ENCODE results near the gene SLC38A11.

Gene SLC38A11

GRCh38 chr2:164969909-164970690 lies 14.8 kb upstream of the SLC38A11 start:
- H2BK120ac ChIP-seq (ENCODE audit: low read depth, low read length): no peak overlapping the region
- H2BK12ac ChIP-seq (ENCODE audit: low read length): no peak overlapping the region
- no peak overlapping the region for H3K4me3 ChIP-seq (ENCODE audit: low read length in 2 of 2)
- H3K36me3 ChIP-seq (replicated peaks in 1 of 2; ENCODE audit: control insufficient read depth in 2 of 2, insufficient read depth in 2 of 2, low read length in 2 of 2): no peaks in the 10 kb centered on the region
- H3K9me3 ChIP-seq (replicated peaks in 1 of 2; ENCODE audit: control insufficient read depth in 2 of 2, insufficient read depth in 1 of 2, low read depth in 1 of 2, low read length in 2 of 2): no peaks in the 10 kb centered on the region
- H3K79me1 ChIP-seq (ENCODE audit: low read depth, low read length): no peaks in the 10 kb centered on the region
- no peak overlapping the region for H2BK15ac ChIP-seq (ENCODE audit: low read length)
- H3K4ac ChIP-seq (ENCODE audit: low read length): no peak overlapping the region
- no peak overlapping the region for H3K18ac ChIP-seq (ENCODE audit: low read length)
- no peaks in the 10 kb centered on the region for H3K27me3 ChIP-seq (ENCODE audit: control insufficient read depth in 3 of 3, insufficient read depth in 3 of 3, low read depth in 1 of 3, low read length in 3 of 3)
- no peak overlapping the region for H4K8ac ChIP-seq (ENCODE audit: low read depth, low read length)
- H3K9ac ChIP-seq (ENCODE audit: low read depth, low read length, poor library complexity): no peak overlapping the region
- H3K4me2 ChIP-seq (ENCODE audit: insufficient read depth, low read length, poor library complexity, severe bottlenecking): no peak overlapping the region
- H2AFZ ChIP-seq (ENCODE audit: low read length): peak overlapping the region; percentile 2
- H3K23ac ChIP-seq (ENCODE audit: low read depth, low read length, poor library complexity): no peak overlapping the region
- DNase-seq (ENCODE audit: low spot score): no peak
- no peak overlapping the region for H4K91ac ChIP-seq (ENCODE audit: low read depth, low read length, poor library complexity)
- H3K4me1 ChIP-seq (ENCODE audit: control insufficient read depth in 2 of 2, insufficient read depth in 1 of 2, low read depth in 1 of 2, low read length in 2 of 2): peaks cover 0 to 6% of the 10 kb centered on the region in 2 donors
- no peak overlapping the region for H3K14ac ChIP-seq (ENCODE audit: low read length)
- no CpG with 5 or more reads among the region's 2 CpGs for WGBS, 2 donors (ENCODE audit: extremely low coverage in 2 of 2, insufficient read length in 2 of 2, insufficient replicate concordance in 1 of 2)
- H2BK5ac ChIP-seq (ENCODE audit: low read length): no peak overlapping the region
- no peak overlapping the region for H2AK5ac ChIP-seq (ENCODE audit: low read depth, low read length)
- no peak overlapping the region for H3K27ac ChIP-seq (replicated peaks; ENCODE audit: low read length)

DNA sequence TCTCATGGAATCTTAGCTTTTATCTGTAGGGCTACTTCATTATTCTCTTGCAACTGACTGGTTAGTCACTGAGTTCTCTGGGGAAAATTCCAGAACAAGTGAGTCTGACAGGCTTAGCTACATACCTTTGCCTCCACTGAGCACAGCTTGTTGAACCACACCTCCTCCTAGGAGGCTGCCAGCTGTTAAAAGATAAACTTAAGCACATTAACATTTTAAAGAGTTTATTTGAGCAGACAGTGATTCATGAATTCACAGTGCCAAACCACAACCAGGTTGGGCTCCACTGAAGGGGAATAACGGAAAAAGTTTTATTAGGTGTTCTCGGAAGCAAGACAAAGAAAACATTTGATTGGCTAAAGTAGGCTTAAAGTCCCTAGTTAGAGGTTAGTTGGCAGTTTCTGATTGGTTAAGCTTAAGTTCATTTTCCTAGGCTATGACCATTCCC lies 12.5 kb upstream of the SLC38A11 start:
- Histone ChIP-seq H2BK120ac (ENCODE audit: low read depth, low read length) (no peak overlapping the region), H3K36me3 (replicated peaks in 1 of 2; ENCODE audit: control insufficient read depth in 2 of 2, insufficient read depth in 2 of 2, low read length in 2 of 2) (no peaks in the 10 kb centered on the region), H3K9me3 (replicated peaks in 1 of 2; ENCODE audit: control insufficient read depth in 2 of 2, insufficient read depth in 1 of 2, low read depth in 1 of 2, low read length in 2 of 2) (no peaks in the 10 kb centered on the region), H3K4me2 (ENCODE audit: insufficient read depth, low read length, poor library complexity, severe bottlenecking) (no peak overlapping the region), H3K27ac (replicated peaks; ENCODE audit: low read length) (no peak overlapping the region), H2BK15ac (ENCODE audit: low read length) (no peak overlapping the region), H3K27me3 (ENCODE audit: control insufficient read depth in 3 of 3, insufficient read depth in 3 of 3, low read depth in 1 of 3, low read length in 3 of 3) (no peaks in the 10 kb centered on the region), H2BK5ac (ENCODE audit: low read length) (no peak overlapping the region), H4K91ac (ENCODE audit: low read depth, low read length, poor library complexity) (no peak overlapping the region), H3K18ac (ENCODE audit: low read length) (no peak overlapping the region), H2AK5ac (ENCODE audit: low read depth, low read length) (no peak overlapping the region), H3K4me3 (ENCODE audit: low read length in 2 of 2) (no peak overlapping the region), H3K9ac (ENCODE audit: low read depth, low read length, poor library complexity) (no peak overlapping the region), H3K14ac (ENCODE audit: low read length) (no peak overlapping the region), H2BK12ac (ENCODE audit: low read length) (no peak overlapping the region), H4K8ac (ENCODE audit: low read depth, low read length) (no peak overlapping the region), H2AFZ (ENCODE audit: low read length) (no peak overlapping the region), H3K79me1 (ENCODE audit: low read depth, low read length) (no peaks in the 10 kb centered on the region), H3K4me1 (ENCODE audit: control insufficient read depth in 2 of 2, insufficient read depth in 1 of 2, low read depth in 1 of 2, low read length in 2 of 2) (peaks cover 0 to 6% of the 10 kb centered on the region in 2 donors), H3K23ac (ENCODE audit: low read depth, low read length, poor library complexity) (no peak overlapping the region), H3K4ac (ENCODE audit: low read length) (no peak overlapping the region)
- DNase-seq (ENCODE audit: low spot score): no peak
- no CpG with 5 or more reads among the region's 2 CpGs for WGBS, 2 donors (ENCODE audit: extremely low coverage in 2 of 2, insufficient read length in 2 of 2, insufficient replicate concordance in 1 of 2)

DNA sequence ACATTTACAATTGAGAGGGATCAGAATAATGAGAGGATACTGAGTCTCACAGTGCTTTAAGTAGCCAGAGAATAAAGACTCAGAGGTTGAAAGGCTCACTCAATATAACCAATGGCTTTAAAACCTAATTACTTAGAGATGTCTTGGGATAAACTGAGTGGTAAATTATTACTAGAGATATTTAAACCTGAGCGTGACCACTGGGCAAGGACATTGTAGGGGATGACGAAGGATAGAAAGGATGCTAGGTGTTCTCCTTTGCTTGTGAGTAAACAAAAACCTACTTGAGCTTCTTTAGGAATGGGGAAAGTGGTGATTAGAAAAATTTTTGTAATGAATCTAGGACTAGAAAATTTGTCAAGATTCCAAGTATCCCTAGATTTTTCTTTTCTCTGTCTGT lies 12.0 kb upstream of the SLC38A11 start:
- H3K4me1 ChIP-seq (ENCODE audit: control insufficient read depth in 2 of 2, insufficient read depth in 1 of 2, low read depth in 1 of 2, low read length in 2 of 2): peaks cover 0 to 6% of the 10 kb centered on the region in 2 donors
- H3K27me3 ChIP-seq (ENCODE audit: control insufficient read depth in 3 of 3, insufficient read depth in 3 of 3, low read depth in 1 of 3, low read length in 3 of 3): no peaks in the 10 kb centered on the region
- no peak overlapping the region for H4K91ac ChIP-seq (ENCODE audit: low read depth, low read length, poor library complexity)
- H2AK5ac ChIP-seq (ENCODE audit: low read depth, low read length): no peak overlapping the region
- H3K79me1 ChIP-seq (ENCODE audit: low read depth, low read length): no peaks in the 10 kb centered on the region
- DNase-seq (ENCODE audit: low spot score): no peak
- H2BK5ac ChIP-seq (ENCODE audit: low read length): no peak overlapping the region
- H3K4me3 ChIP-seq (ENCODE audit: low read length in 2 of 2): no peak overlapping the region
- no peak overlapping the region for H4K8ac ChIP-seq (ENCODE audit: low read depth, low read length)
- no peak overlapping the region for H2AFZ ChIP-seq (ENCODE audit: low read length)
- H3K36me3 ChIP-seq (replicated peaks in 1 of 2; ENCODE audit: control insufficient read depth in 2 of 2, insufficient read depth in 2 of 2, low read length in 2 of 2): no peaks in the 10 kb centered on the region
- no peak overlapping the region for H2BK15ac ChIP-seq (ENCODE audit: low read length)
- H3K27ac ChIP-seq (replicated peaks; ENCODE audit: low read length): no peak overlapping the region
- H3K9me3 ChIP-seq (replicated peaks in 1 of 2; ENCODE audit: control insufficient read depth in 2 of 2, insufficient read depth in 1 of 2, low read depth in 1 of 2, low read length in 2 of 2): no peaks in the 10 kb centered on the region
- no peak overlapping the region for H2BK120ac ChIP-seq (ENCODE audit: low read depth, low read length)
- no peak overlapping the region for H3K14ac ChIP-seq (ENCODE audit: low read length)
- no peak overlapping the region for H3K18ac ChIP-seq (ENCODE audit: low read length)
- H3K23ac ChIP-seq (ENCODE audit: low read depth, low read length, poor library complexity): no peak overlapping the region
- no peak overlapping the region for H2BK12ac ChIP-seq (ENCODE audit: low read length)
- H3K9ac ChIP-seq (ENCODE audit: low read depth, low read length, poor library complexity): no peak overlapping the region
- H3K4me2 ChIP-seq (ENCODE audit: insufficient read depth, low read length, poor library complexity, severe bottlenecking): no peak overlapping the region
- WGBS, 2 donors (ENCODE audit: extremely low coverage in 2 of 2, insufficient read length in 2 of 2, insufficient replicate concordance in 1 of 2): no CpG with 5 or more reads among the region's 2 CpGs
- no peak overlapping the region for H3K4ac ChIP-seq (ENCODE audit: low read length)

GRCh38 chr2:164964700-164965099 lies 9.4 kb upstream of the SLC38A11 start:
- no peaks in the 10 kb centered on the region for H3K79me1 ChIP-seq (ENCODE audit: low read depth, low read length)
- no peak overlapping the region for H3K4me2 ChIP-seq (ENCODE audit: insufficient read depth, low read length, poor library complexity, severe bottlenecking)
- no peaks in the 10 kb centered on the region for H3K27me3 ChIP-seq (ENCODE audit: control insufficient read depth in 3 of 3, insufficient read depth in 3 of 3, low read depth in 1 of 3, low read length in 3 of 3)
- H4K8ac ChIP-seq (ENCODE audit: low read depth, low read length): no peak overlapping the region
- H4K91ac ChIP-seq (ENCODE audit: low read depth, low read length, poor library complexity): no peak overlapping the region
- no peaks in the 10 kb centered on the region for H3K4me1 ChIP-seq (ENCODE audit: control insufficient read depth in 2 of 2, insufficient read depth in 1 of 2, low read depth in 1 of 2, low read length in 2 of 2)
- WGBS, 2 donors (ENCODE audit: extremely low coverage in 2 of 2, insufficient read length in 2 of 2, insufficient replicate concordance in 1 of 2): no CpG with 5 or more reads among the region's 1 CpG
- H2AK5ac ChIP-seq (ENCODE audit: low read depth, low read length): no peak overlapping the region
- H3K36me3 ChIP-seq (replicated peaks in 1 of 2; ENCODE audit: control insufficient read depth in 2 of 2, insufficient read depth in 2 of 2, low read length in 2 of 2): no peaks in the 10 kb centered on the region
- H2BK5ac ChIP-seq (ENCODE audit: low read length): no peak overlapping the region
- H2AFZ ChIP-seq (ENCODE audit: low read length): no peak overlapping the region
- no peaks in the 10 kb centered on the region for H3K9me3 ChIP-seq (replicated peaks in 1 of 2; ENCODE audit: control insufficient read depth in 2 of 2, insufficient read depth in 1 of 2, low read depth in 1 of 2, low read length in 2 of 2)
- H3K14ac ChIP-seq (ENCODE audit: low read length): no peak overlapping the region
- no peak overlapping the region for H3K4me3 ChIP-seq (ENCODE audit: low read length in 2 of 2)
- H3K18ac ChIP-seq (ENCODE audit: low read length): no peak overlapping the region
- H3K23ac ChIP-seq (ENCODE audit: low read depth, low read length, poor library complexity): no peak overlapping the region
- no peak overlapping the region for H2BK12ac ChIP-seq (ENCODE audit: low read length)
- H3K4ac ChIP-seq (ENCODE audit: low read length): no peak overlapping the region
- no peak overlapping the region for H3K9ac ChIP-seq (ENCODE audit: low read depth, low read length, poor library complexity)
- H3K27ac ChIP-seq (replicated peaks; ENCODE audit: low read length): no peak overlapping the region
- DNase-seq (ENCODE audit: low spot score): no peak
- no peak overlapping the region for H2BK120ac ChIP-seq (ENCODE audit: low read depth, low read length)
- no peak overlapping the region for H2BK15ac ChIP-seq (ENCODE audit: low read length)

Data from neuronal stem cell (in vitro differentiated cells).